Right hindlimb (tissue), 1 donor: Measurements from ENCODE around the gene ZWINT.

ENCODE experiments used
- DNase-seq: peaks from one replicate; pipeline ENCODE4 v3.0.0-alpha.2; 2018

ZWINT gene

DNA sequence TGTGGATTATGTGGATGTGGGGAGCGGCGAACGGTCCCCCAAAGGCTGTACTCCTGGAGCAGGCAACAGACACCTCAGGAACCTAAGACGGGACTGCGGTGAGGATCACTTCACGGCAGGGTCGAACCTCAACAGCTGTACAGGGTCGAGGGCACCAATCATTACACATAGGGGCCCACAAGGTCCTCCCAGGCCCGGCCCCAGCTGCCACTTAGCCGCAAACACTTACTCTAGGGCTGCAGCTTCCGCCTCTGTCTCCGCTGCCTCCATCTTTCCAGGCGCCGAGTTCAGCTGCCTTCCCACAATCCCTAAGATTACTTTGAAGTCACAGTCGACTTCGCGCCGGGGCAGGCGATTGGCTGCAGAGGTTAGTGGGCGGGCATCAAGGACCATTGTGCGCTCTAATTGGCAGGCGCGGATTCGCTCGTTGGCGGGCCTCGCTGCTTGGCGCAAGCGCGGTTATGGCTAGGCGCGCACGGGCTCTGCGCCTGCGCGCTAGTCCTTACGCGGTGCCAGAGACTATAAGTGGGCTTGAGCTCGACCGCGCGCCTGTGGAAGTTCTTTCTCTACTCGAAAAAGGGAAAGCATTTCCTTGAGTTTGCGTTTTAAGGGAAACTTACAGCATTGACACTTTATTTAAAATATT is at the start of gene ZWINT:
TSS of gene ZWINT (minus strand) at position 293 of the 646 bp plus-strand sequence. CDS start at position 270, 23 bp downstream.
- peak; percentile 98 for DNase-seq

- no peak for DNase-seq
Measured at GRCh38 chr10:56383806-56384205, 22.7 kb upstream of the ZWINT start.

GRCh38 chr10:56370217-56371113 is 9.4 kb upstream of the ZWINT start:
- DNase-seq = no peak

DNA sequence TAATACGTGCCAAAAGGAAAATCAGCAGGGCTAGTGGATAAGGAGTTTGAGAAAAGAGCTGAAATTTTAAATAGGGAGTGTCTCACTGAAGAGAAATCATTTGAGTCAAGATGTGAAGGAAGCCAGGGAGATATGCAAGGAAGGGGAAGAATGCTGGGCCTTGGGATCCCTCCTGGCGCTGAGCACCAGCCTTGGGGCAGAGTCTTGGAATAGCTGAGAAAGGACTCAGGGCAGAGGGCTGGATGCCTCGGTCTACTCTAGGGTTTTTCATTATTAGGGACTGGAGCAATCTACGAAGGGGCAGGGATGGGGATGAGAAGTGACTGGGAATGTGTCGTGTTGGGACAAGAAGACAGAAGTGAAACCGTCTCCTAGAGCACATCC is 484 bp downstream of the ZWINT start:
- no peak for DNase-seq

DNA sequence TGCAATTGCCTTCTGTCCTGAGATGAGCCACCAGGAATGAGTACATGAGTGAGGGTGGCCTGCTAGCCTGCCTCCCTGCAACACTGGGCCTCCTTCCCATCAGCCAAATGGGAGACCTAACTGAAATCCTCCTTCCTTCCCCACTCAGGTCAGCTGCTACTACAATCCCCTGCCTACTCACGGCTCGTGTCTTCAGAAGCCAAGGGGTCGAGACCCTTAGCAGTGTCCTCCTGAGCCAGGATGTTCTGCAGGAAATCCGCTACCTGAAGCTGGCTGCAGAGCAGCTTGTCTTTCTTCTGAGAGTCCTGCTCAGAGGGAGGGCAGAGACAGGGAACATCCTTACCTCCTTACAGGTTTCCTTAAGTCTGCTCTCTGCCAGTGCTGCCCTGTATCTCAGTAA is 1.2 kb downstream of the ZWINT start:
- DNase-seq = no peak

GRCh38 chr10:56357018-56357417 is 4.0 kb downstream of the ZWINT start:
- no peak for DNase-seq

DNA sequence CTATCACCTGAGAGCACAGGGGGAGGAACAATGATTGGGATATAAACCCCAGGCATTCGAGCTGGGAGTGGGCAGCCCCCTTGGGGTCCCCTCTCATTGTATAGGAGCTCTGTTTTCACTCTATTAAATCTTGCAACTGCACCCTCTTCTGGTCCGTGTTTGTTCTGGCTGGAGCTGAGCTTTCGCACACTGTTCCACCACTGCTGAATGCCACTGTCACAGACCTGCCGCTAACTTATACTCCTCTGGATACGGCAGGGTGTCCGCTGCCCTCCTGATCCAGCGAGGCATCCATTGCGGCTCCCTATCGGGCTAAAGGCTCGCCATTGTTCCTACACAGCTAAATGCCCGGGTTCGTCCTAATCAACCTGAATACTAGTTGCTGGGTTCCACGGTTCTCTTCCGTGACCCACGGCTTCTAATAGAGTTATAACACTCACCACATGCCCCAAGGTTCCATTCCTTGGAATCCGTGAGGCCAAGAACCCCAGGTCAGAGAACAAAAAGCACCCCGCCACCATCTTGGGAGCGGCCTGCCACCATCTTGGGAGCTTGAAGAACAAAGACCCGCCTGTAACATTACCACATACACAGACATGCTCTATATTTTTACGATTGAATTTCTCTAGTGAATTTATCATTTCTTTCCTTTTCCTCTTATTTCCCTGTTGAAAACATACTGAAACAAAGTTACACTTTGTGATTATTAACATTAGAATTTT is 9.0 kb downstream of the ZWINT start:
- DNase-seq = no peak

GRCh38 chr10:56349611-56350010 is 11.4 kb downstream of the ZWINT start:
- DNase-seq = no peak

- no peak for DNase-seq
Measured at GRCh38 chr10:56348101-56348500, 13.0 kb downstream of the ZWINT start.

DNA sequence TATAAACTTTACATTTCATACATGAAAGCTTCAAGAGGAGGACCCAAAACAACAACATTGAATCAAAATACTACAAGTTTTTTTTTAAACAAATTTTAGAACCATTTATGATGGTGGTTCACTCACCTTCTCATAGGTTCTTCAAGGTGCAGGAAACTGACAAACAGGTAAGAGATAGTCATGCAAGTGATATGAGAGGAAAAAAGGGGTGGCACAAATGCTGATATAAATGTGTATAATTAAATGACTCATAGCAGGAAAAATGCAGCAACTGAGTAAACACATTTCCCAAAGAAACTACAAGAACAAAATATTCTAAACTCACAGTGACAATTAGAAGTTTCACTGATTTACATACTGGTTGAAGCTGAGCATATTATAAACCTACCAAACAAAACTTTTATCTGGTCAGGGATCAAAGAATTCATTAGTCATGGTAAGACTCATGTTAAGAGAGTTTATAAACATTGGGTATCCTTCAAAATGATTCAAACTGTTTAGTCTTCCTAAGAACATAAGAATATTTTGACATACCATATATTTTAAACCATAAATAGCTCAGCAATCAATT is 14.1 kb downstream of the ZWINT start:
- no peak for DNase-seq

GRCh38 chr10:56341612-56342011 is 19.4 kb downstream of the ZWINT start:
- no peak for DNase-seq

DNA sequence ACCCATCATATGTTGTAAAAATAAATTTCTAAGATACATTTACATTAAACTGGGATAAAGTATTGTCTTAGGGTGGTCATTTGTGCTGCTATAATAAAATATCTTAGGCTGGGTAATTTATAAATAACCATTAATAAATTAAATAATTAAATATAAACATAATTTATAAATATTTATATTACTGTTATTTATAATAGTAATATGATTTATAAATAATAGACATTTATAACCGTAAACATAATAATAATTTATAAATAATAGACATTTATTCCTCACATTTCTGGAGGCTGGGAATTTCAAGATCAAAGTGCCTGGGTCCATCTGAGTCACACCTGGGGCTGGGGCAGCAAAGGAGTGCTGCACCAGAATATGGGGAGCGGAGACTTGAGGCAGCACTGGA is 31.1 kb downstream of the ZWINT start:
- no peak for DNase-seq

DNA sequence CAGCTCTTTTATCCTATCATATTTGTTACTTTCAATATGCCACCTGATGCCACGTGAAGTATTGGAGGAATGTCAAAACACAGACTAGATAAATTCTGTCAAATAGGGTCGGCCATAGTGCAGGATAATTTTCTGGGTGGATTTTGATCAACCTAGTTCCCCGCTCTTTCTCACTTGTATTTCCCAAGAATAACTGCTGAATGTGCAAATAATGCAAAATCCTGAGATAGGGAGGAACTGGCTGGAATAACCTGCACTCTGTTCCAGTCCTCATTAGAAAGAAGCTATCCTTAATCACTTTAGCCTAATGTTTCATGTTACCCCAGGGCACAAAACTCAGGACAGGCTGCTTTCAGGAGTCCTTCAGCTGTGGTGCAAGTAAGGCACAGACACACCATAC is 33.9 kb downstream of the ZWINT start:
- DNase-seq = no peak

- DNase-seq = no peak
Measured at GRCh38 chr10:56319386-56319785, 41.7 kb downstream of the ZWINT start.

DNA sequence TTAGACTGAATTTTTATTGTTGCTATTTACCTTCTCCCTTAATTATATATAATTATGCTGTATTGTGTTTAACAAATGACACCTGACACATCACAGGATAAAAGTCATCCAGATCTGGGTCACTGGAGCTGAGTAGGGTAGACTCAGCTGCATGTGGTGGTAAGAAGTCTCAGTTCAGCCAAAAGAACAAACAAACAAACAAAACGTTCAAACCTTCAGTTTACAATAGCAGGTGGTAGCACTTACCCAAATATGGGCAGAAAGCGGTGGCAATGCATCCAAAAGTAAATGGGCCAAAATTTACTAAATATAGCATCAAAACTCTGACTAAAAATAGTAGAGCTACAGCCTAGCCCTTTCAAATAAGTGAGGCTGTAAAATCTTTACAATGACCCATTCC is 42.2 kb downstream of the ZWINT start:
- no peak for DNase-seq

DNA sequence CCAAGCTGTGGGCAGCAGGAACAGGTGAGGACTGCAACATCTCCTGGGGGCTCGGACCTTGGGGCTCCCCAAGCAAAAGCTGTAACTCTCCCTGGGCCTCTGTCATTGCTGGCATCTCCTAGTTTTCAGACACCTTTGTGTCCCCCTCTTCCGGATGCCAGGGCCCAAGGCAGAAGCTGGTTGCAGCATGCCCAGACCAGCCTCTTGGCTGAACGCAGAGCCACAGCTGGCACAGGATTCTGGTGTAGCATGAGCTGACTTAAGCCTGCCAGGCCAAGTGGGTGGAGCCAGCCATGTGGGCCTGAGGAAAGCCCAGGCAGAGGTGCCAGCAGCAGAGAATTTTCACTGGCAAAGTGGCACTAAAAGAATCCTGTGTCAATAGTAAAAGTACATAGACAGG is 43.5 kb downstream of the ZWINT start:
- DNase-seq = no peak

DNA sequence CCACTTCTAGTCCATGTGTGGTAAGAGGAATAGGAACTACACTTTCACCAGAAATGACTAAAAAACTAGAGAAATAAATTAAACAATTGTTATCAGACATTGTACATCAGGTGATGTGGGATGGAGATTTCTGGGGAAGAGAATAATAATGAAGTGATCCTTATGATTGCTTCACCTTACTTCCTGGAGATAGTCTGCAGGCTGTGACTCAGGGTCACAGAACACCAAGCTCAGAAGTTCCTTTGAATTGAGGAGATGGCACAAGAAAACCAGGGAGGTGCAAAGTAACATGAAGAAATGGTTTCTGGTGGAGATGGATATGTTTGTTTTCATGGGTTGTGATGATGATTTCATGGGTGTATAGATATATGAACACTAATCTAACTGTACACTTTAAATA is 44.5 kb downstream of the ZWINT start:
- no peak for DNase-seq
